GM18526 (cell line): ENCODE measurements around the gene CAPN15.

Source experiments
- POLR2A ChIP-seq: IDR thresholded peaks from 3 replicates; pipeline ENCODE4 v1.6.1; 2011; ENCODE audit not compliant: insufficient read length; ENCODE audit errors: extremely low read depth

Gene CAPN15

DNA sequence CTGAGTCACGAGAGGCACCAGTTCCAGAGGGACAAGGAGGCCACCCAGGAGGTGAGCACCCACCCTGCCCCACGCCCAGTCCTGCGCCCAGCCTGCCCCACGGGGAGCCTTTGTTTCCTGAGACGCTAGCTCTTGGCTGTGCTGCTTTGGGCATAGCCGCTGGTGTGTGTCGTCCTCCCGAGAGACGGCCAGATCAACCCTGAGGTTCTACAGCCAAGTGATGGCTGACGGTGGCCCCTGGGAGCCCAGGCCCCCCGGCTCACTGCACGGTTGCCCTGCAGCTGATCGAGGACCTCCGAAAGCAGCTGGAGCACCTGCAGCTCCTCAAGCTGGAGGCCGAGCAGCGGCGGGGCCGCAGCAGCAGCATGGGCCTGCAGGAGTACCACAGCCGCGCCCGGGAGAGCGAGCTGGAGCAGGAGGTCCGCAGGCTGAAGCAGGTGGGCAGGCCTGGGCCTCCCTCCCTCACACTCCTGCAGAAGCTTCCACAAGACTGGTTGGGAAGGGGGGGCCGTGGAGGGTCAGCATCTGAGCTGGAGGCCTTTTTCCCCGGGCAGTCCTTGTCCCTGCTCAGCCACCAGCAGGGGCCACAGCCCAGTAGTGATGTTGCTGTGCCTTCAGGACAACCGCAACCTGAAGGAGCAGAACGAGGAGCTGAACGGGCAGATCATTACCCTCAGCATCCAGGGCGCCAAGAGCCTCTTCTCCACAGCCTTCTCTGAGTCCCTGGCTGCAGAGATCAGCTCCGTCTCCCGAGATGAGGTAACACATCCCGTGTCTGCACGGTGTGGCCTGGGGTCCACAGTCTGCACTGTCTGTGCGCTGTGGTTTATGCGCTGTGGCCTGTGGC is 7.4 kb upstream of the CAPN15 start:
- no peak for TF ChIP-seq POLR2A

DNA sequence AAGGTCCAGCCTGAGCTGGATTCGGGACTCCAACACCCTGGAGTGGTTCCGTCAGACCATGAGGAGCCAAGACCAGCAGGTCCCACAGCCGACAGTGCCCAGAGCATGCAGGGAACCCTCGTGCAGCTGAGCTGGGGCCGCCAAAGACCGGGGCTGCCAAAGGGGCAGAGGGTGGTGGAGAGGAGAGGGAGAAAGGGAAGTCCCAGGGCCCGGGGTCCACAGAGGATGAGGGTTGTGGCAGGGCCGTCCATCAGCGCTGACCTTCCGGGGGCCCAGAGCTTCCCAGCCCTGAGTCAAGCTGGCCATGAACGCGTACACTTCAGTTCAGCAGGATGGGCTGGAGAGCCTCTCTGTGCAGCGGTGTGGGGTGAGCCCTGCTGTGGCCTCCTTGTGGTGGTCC is 6.7 kb upstream of the CAPN15 start:
- TF ChIP-seq POLR2A = no peak

DNA sequence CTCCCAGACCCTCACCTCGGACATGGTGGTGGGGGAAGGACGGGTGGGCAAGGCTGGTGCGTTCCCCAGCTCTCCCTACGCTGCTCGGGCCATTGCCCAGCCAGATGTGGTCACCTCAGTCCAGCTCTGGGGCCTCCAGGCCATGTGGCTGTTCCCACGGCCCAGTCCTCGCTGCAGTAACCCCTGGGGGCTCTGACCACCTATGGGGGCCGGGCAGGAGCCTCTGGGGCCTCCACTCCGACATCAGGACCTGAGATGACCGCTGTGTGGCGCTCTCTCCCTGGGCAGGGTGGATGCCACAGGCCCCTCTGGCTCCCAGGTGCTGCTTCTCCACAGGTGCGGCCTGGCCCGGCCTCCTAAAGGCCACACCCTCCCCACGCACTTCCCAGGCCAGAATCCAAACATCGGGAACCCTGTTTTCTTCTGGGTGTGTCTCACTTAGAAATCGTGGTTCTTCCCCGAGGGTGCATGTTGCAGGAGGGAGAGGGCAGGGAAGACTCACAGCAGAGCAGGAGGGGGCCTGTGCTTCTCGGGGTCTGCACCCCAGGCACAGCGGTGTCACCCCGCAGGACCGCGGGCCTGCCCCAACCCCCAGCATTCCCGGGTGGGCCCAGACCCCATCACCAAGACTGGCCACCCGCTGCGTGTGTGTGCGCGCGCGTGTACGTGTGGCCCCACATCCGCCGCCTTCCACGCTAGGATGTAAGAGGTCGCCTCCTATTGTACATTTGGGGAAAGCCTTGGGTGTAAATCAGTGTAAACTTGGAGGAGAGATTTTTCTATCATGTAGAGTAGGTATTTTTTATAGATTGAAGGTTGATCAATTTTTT is 5.9 kb upstream of the CAPN15 start:
- no peak for TF ChIP-seq POLR2A

DNA sequence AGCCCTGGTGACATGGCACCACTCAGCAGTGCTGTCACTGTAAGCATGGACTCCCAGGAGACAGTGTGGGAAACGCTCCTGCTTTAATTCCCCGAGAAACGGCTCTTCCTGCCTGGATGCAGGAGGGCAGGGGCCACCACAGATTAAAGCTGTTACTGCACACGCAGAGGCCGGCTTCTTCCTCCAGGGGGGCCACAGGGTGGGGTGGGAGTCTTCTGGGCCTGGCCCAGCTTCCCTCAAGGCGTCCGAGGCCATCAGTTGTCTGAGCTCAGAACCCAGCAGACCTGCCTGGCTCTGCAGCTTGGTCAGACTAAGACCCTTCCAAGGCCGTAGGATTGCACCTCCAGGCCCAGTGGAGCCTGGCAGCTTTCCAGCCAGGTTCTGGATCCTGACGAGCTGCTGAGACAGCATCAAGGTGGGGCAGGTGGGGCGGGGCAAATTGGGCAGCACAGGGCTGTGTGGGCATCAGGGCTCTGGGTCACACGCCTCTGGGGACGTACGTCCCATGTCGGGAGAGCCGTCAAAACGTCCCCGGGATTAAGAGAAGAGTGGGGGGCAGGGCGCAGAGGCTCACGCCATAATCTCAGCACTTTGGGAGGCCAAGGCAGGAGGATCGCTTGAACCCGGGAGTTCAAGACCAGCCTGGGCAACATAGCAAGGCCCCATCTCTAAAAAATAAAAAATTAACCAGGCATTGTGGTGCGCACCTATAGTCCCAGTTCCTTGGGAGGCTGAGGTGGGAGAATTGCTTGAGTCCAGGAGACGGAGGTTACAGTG is 5.0 kb upstream of the CAPN15 start:
- TF ChIP-seq POLR2A = no peak

DNA sequence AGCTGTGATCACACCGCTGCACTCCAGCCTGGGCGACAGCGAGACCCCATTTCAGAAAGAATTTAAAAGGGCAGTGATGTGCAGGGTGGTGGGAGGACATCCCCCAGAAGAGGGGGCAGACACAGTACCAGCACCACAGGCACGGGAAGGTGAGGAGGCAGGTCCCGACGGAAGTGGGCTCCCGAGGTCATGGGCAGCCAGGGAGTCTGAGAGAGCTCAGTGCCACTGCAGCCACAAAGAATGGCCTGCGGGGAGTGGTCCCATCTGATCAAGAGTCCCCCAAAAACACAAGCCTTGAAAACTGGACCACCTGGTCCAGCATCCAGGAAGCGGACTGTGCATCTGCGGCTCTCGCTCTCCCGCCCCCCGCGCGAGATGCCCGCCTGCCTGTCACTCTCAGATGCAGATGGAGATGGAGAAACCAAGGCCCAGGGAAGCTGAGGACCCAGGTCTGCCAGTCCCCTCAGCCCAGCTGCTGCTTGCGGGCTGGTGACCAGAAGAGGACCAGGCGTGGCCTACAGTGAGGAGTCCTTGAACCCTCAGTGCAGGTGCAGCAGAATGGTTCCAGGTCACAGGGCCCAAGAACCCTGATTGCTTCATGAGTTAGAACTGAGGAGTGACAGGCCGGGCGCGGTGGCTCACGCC is 4.3 kb upstream of the CAPN15 start:
- no peak for TF ChIP-seq POLR2A

DNA sequence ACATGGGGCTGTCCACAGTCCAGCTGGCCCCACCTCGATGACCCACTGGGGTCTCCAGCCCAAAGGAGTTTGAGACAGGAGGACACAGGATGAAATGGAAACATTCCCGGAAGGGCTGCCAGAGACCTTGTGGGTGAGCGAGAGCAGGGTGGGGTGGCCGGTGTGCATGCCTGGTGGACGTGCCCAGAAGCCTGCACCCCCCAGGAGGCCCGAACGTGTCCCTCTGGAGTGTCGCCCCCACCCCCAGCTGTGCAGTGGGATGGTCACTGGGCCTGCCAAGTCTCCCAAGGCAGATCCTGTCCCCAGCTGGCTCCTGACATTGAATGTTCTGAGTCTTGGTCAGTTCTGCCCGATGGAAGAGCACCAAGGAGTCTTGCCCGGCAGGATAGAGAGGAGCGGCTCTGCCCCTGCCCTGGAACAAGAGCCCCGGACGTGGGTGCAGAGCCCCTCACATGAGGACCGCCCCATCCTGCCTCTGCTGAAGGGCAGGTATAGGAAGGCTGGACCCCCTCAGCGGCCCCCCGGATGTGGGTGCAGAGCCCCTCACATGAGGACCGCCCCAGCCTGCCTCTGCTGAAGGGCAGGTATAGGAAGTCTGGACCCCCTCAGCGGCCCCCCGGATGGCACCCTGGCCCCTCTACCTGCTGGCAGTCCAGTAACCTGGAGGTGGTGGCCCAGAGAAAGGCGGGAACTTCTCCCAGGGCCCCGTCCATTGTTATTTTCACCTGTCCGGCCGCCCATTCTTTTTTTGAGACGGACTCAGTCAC is 3.1 kb upstream of the CAPN15 start:
- TF ChIP-seq POLR2A = no peak

DNA sequence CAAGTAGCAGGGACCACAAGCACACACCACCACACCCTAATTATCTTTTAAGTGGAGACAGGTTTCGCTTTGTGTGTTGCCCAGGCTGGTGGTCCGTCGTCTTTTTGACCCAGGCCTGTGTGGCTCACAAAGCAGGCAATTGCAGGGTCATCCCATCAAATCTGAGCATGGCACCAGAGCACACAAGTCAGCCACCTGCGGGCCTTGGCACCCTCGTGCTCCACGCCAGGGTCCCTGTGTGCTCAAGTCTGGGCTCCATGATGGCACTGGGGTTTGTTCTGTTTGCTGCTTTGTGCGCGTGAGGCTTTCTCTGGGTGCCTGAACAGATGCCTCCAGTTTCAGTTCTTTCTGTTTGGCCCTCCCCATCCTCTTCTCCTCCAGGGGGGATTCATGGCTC is 2.4 kb upstream of the CAPN15 start:
- no peak for TF ChIP-seq POLR2A

DNA sequence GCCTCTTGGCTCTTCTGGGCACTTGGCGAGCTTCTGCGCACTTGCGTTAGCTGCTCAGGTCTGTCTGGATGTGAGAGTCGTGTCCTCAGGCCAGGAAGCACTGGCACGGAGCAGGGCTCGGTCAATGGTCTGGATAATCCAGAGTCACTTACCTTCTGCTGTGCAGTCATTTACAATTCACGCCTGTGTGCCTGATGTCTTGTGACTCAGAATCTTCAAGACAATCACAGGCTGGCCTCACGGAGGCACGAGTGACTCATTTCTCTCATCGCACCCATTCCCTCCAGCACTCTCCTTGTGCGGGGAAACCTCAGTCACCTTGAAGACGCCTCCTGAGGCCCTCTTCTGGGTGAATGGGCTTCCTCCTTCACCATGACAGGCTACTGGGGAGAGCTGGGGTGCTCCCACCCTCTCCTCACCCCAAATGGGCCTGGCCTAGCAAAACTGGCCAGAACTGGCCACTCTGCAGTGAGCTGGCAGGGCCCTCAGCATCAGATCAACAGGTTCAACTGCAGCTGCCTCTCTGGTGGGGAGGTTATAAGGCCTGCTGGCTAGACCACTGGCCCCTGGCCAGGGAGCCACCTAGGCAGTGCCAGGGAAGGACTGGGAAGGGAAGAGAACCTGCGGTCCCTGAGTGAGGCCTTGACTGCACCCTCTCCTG is 1.9 kb upstream of the CAPN15 start:
- TF ChIP-seq POLR2A = peak; percentile 13

DNA sequence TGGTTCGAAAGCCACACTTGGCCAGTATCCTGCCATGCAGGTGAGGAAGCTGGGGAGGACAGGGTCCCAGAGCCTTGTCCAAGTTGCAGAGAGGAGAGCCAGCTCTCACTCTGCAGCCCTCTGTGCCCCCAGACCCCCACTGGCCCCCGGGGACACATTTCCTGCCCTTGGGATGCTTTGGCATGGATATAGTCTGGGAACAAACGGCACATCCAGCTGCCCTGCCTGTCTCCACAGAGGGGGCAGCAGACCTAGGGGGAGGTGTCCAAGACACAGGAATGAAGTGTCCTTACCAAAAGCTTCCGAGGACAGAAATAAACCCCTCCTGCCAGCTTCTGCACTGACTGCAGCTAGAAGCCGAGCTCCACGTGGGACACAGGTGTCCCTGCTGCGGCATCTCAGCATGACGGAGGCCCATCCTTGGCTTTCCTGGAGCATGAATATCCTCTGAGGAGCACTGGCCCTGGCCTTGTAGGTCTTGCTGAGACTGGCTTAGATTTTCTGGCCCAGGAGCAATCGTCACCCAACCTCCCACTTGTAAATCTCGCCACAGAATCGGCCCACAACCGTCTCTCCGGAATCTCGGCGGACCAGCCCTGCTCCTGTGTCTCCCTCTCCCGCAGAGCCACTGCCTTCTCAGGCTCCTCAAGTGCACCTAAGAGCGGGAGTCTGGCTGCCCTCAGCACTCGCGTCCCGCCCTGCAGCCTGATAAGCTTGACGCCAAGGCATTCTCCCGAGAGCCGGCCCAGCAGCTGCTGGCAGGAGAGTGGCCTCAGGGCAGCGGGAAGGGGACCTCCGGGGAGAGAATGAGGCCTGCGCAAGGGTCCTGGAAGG is 1.1 kb upstream of the CAPN15 start:
- TF ChIP-seq POLR2A = no peak

DNA sequence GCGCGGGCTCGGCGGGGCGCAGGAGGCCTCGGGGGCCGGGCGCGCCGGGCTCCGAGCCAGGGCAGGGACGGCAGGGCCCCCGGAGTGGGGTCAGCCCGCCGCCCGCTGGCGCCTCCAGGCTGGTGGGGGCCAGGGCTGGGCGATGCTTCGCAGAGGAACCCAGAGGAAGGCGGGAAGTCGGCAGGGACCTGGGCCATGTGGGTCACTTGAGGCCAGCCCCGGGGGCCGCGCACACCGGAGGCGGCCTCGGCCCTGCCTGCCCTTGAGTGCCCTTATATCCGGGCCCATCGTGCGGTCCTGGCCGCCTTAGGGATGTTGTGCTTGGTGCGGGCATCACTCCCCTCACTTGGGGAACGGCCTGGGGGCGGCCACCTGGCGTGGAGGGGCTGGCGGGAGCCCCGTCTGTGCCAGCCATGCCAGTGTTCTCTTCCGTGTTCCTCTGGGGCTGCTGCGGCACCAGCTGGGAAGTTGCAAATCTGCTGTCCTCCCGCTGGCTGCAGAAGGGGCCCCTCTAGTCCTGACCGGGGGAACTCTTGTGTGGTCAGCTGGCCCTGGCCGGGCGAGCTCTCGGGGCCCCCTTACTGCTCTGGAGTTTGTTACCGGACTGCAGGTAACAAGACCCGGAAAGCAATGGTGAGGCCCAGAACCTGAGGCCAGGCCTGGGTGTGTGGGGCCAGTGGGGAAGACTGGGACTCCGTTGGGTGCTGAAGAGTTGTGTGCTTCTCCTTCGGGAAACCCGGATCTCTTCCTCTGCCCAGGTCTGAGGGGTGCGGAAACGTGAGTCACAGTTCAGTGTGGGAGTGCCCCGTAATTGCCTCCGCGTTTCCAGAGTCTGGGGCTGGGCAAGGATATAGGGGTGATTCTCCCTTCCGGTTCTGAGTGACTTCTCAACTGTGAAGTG is 849 bp downstream of the CAPN15 start:
- peak; percentile 5 for TF ChIP-seq POLR2A

DNA sequence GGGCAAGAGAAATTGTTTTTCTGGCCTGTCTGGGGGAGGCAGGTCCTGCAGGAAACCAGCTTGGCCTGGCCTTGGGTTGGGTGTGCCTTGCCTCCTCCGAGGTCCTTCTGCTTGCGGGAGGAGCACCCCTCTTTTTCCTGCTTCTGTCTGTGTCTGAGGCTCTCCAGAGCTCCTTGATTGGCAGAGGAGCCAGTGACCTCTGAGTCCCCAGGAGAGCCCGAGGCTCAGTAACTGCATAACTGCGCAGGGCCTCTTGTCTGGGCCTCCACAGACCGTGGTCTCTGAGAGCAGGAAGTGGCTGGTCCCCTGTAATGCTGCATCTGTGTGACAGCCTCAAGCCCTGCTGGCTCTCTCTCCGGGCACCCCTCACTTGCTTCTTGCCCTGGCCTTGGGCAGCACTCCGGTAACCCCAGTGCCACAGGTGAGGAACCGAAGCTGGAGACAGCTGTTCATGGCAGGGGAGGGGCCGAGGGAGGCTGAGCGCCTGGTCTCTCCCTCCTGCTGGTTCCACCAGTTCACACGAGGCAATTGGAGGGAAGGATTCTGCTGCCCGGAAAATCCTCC is 1.6 kb downstream of the CAPN15 start:
- TF ChIP-seq POLR2A = no peak
